IMR-90 (cell line): ENCODE results near the gene MAN1C1. TPM values are rescaled to one million over a fixed set of nuclear protein-coding genes. Genes with fewer than 3 reads are reported as not detected.

Experiments
- ATAC-seq: fragments of 200-7000 bp; cut with Tn5 transposase; 2 replicates; pipeline ENCODE4 v1.9.1; 2020; ENCODE audit warnings: low read depth, mild to moderate bottlenecking, moderate library complexity
- BruUV-seq: library from RNA; stranded (reverse); fragments of 400-500 nt; replicated peaks from 2 replicates; lab custom pipeline; 2021; lab: Mats Ljungman, UMichigan
- CTCF ChIA-PET: fragments of 300-600 bp; formaldehyde crosslinking; extraction: SDS; loops from one replicate; lab custom pipeline; 2021; ENCODE audit warnings: antibody characterized with exemption; lab: Yijun Ruan, JAX
- POLR2A ChIA-PET: fragments of 300-600 bp; sonication (Branson Sonifier 250); formaldehyde crosslinking; loops from one replicate; lab custom pipeline; 2022; ENCODE audit warnings: antibody characterized with exemption; ENCODE audit not compliant: unreplicated experiment; lab: Charles Lee
- DNase-seq: peaks from one replicate; pipeline ENCODE4 v3.0.0; 2013
- H2AFZ ChIP-seq: replicated peaks from 2 replicates; pipeline ENCODE3; 2013; ENCODE audit warnings: low read length, mild to moderate bottlenecking; ENCODE audit not compliant: poor library complexity
- H2AK5ac ChIP-seq: 2 replicates; pipeline ENCODE4 v1.6.1; 2013; ENCODE audit warnings: low read depth, low read length, inconsistent platforms
- H2AK9ac ChIP-seq: replicated peaks from 2 replicates; pipeline ENCODE3; 2013; ENCODE audit warnings: mild to moderate bottlenecking, low read depth, low read length, moderate library complexity; ENCODE audit not compliant: poor library complexity
- H2BK120ac ChIP-seq: 2 replicates; pipeline ENCODE4 v1.6.1; 2013; ENCODE audit warnings: low read depth, low read length, inconsistent platforms
- H2BK15ac ChIP-seq: 3 replicates; pipeline ENCODE4 v1.6.1; 2013; ENCODE audit warnings: low read depth, low read length, inconsistent platforms
- H2BK20ac ChIP-seq: 2 replicates; pipeline ENCODE4 v1.6.1; 2013; ENCODE audit warnings: low read depth, mild to moderate bottlenecking, inconsistent platforms, low read length, moderate library complexity
- H2BK5ac ChIP-seq: 2 replicates; pipeline ENCODE4 v1.6.1; 2013; ENCODE audit warnings: mild to moderate bottlenecking, low read depth, low read length, inconsistent platforms; ENCODE audit not compliant: poor library complexity, severe bottlenecking
- H3K14ac ChIP-seq: replicated peaks from 2 replicates; pipeline ENCODE4 v1.6.1; 2013; ENCODE audit warnings: low read depth, low read length, inconsistent platforms
- H3K18ac ChIP-seq: 2 replicates; pipeline ENCODE4 v1.6.1; 2013; ENCODE audit warnings: low read depth, low read length, control low read depth
- H3K23ac ChIP-seq: 2 replicates; pipeline ENCODE4 v1.6.1; 2013; ENCODE audit warnings: low read depth, low read length, inconsistent platforms
- H3K27ac ChIP-seq: 2 replicates; pipeline ENCODE4 v1.5.1; 2013; ENCODE audit warnings: mild to moderate bottlenecking, control low read depth, low read length; ENCODE audit not compliant: insufficient read depth
- H3K27me3 ChIP-seq: 2 replicates; pipeline ENCODE4 v1.6.1; 2013; ENCODE audit warnings: low read length; ENCODE audit not compliant: control insufficient read depth, insufficient read depth
- H3K36me3 ChIP-seq: 2 replicates; pipeline ENCODE4 v1.6.1; 2013; ENCODE audit warnings: low read length, mixed read lengths; ENCODE audit not compliant: control insufficient read depth, insufficient read depth
- H3K4ac ChIP-seq: 2 replicates; pipeline ENCODE4 v1.6.1; 2013; ENCODE audit warnings: low read depth, low read length, inconsistent platforms
- H3K4me1 ChIP-seq: 2 replicates; pipeline ENCODE4 v1.6.1; 2013; ENCODE audit warnings: low read length, mixed read lengths; ENCODE audit not compliant: control insufficient read depth, insufficient read depth
- H3K4me2 ChIP-seq: 2 replicates; pipeline ENCODE4 v1.6.1; 2013; ENCODE audit warnings: low read depth, mild to moderate bottlenecking, control low read depth, low read length, moderate library complexity
- H3K4me3 ChIP-seq: 2 replicates; pipeline ENCODE4 v1.5.1; 2013; ENCODE audit warnings: low read depth, mild to moderate bottlenecking, control low read depth, low read length, moderate library complexity; ENCODE audit not compliant: insufficient read depth
- H3K56ac ChIP-seq: 2 replicates; pipeline ENCODE4 v1.6.1; 2013; ENCODE audit warnings: low read length, inconsistent platforms; ENCODE audit not compliant: insufficient read depth; ENCODE audit errors: extremely low read depth
- H3K79me1 ChIP-seq, 2 experiments: 2 replicates each; pipeline ENCODE4 v1.6.1; 2013; ENCODE audit warnings: low read length in 2 of 2, inconsistent platforms in 1 of 2, low read depth in 1 of 2
- H3K9ac ChIP-seq: 2 replicates; pipeline ENCODE4 v1.6.1; 2013; ENCODE audit warnings: low read depth, low read length, control low read depth
- H3K9me1 ChIP-seq: 2 replicates; pipeline ENCODE4 v1.6.1; 2013; ENCODE audit warnings: low read length, inconsistent platforms; ENCODE audit not compliant: insufficient read depth
- H3K9me3 ChIP-seq: 2 replicates; pipeline ENCODE4 v1.6.1; 2013; ENCODE audit warnings: low read length; ENCODE audit not compliant: control insufficient read depth, insufficient read depth
- H4K20me1 ChIP-seq: 2 replicates; pipeline ENCODE4 v1.6.1; 2013; ENCODE audit warnings: low read length, inconsistent platforms; ENCODE audit not compliant: insufficient read depth
- H4K5ac ChIP-seq: 2 replicates; pipeline ENCODE4 v1.6.1; 2013; ENCODE audit warnings: mild to moderate bottlenecking, low read depth, low read length, control low read depth
- H4K8ac ChIP-seq, 2 experiments: 2 replicates each; pipeline ENCODE4 v1.6.1; 2013; ENCODE audit warnings: low read depth in 2 of 2, low read length in 2 of 2, control low read depth in 1 of 2, inconsistent platforms in 1 of 2
- H4K91ac ChIP-seq: 2 replicates; pipeline ENCODE4 v1.6.1; 2013; ENCODE audit warnings: low read depth, low read length, inconsistent platforms; ENCODE audit not compliant: insufficient read depth
- CHD1 ChIP-seq: IDR thresholded peaks from 2 replicates; pipeline ENCODE4 v1.6.1; 2012; ENCODE audit warnings: low read depth, low read length, improper control_type of control experiment
- MAZ ChIP-seq: IDR thresholded peaks from 2 replicates; pipeline ENCODE4 v1.6.1; 2012; ENCODE audit warnings: low read depth, mild to moderate bottlenecking, low read length, improper control_type of control experiment, moderate library complexity, borderline replicate concordance
- MXI1 ChIP-seq: IDR thresholded peaks from 2 replicates; pipeline ENCODE4 v1.6.1; 2012; ENCODE audit warnings: low read depth, mild to moderate bottlenecking, low read length, moderate library complexity, borderline replicate concordance
- NFE2L2 ChIP-seq: fragments of 150-350 bp; IDR thresholded peaks from 2 replicates; pipeline ENCODE4 v1.6.1; 2016; ENCODE audit warnings: low read depth, mild to moderate bottlenecking, low read length
- RAD21 ChIP-seq: IDR thresholded peaks from 2 replicates; pipeline ENCODE4 v1.6.1; 2012; ENCODE audit warnings: low read length, improper control_type of control experiment
- RCOR1 ChIP-seq: IDR thresholded peaks from 2 replicates; pipeline ENCODE4 v1.6.1; 2012; ENCODE audit warnings: mild to moderate bottlenecking, low read length, improper control_type of control experiment; ENCODE audit not compliant: insufficient replicate concordance
- RFX5 ChIP-seq: IDR thresholded peaks from 2 replicates; pipeline ENCODE4 v1.8.0; 2012; ENCODE audit warnings: low read depth, mild to moderate bottlenecking, low read length, moderate library complexity
- SMC3 ChIP-seq: fragments of 150-350 bp; IDR thresholded peaks from 2 replicates; pipeline ENCODE4 v1.6.1; 2016; ENCODE audit warnings: low read depth, mild to moderate bottlenecking, antibody characterized with exemption, low read length, moderate library complexity
- WGBS, 2 experiments: methylation state at CpG; one replicate each; pipeline versions ENCODE4 v1.1.5 to v1.1.7; 2013; ENCODE audit warnings: missing lambda C conversion rate in 2 of 2; ENCODE audit not compliant: insufficient read length in 1 of 2; ENCODE audit errors: extremely low coverage in 2 of 2; 5-methylcytosine and 5-hydroxymethylcytosine counted together
- dilution Hi-C: fragments of 300-500 bp; cut with HindIII; formaldehyde crosslinking; loops from one replicate; pipeline ENCODE4 v1.14.3; 2018; ENCODE audit warnings: low sequenced_read_pairs; ENCODE audit not compliant: unreplicated experiment
- in situ Hi-C: fragments of 300-500 bp; cut with MboI; formaldehyde crosslinking; loops from 3 replicates; pipeline ENCODE4 v1.14.3; 2019; ENCODE audit warnings: low sequenced_read_pairs, inconsistent platforms, mixed read lengths
- intact Hi-C: fragments of 100-400 bp; cut with micrococcal nuclease; formaldehyde crosslinking; loops from 2 replicates; pipeline ENCODE4 v1.10.0; 2022
- polyA plus RNA-seq, 3 experiments: library from polyadenylated mRNA; depleted of rRNA; stranded (reverse); fragments of >200 nt; gene quantifications; 2 replicates each; pipeline ENCODE4 v1.2.3, GENCODE V29; 2012; ENCODE audit warnings: low replicate concordance in 1 of 3
- total RNA-seq: library from RNA; depleted of rRNA; stranded (reverse); fragments of >200 nt; gene quantifications from 2 replicates; pipeline ENCODE4 v1.2.3, GENCODE V29; 2012
- TF ChIP-seq, protein P1 (sequence below): fragments of 150-350 bp; IDR thresholded peaks from 2 replicates; pipeline ENCODE4 v1.6.1; 2016; ENCODE audit warnings: low read depth, mild to moderate bottlenecking, low read length, moderate library complexity, borderline replicate concordance

The MAN1C1 gene
- total and polyA plus RNA-seq, 2 of the 4 experiments (the other 2 are of a cell fraction) = 3.2 to 11.3 TPM

DNA sequence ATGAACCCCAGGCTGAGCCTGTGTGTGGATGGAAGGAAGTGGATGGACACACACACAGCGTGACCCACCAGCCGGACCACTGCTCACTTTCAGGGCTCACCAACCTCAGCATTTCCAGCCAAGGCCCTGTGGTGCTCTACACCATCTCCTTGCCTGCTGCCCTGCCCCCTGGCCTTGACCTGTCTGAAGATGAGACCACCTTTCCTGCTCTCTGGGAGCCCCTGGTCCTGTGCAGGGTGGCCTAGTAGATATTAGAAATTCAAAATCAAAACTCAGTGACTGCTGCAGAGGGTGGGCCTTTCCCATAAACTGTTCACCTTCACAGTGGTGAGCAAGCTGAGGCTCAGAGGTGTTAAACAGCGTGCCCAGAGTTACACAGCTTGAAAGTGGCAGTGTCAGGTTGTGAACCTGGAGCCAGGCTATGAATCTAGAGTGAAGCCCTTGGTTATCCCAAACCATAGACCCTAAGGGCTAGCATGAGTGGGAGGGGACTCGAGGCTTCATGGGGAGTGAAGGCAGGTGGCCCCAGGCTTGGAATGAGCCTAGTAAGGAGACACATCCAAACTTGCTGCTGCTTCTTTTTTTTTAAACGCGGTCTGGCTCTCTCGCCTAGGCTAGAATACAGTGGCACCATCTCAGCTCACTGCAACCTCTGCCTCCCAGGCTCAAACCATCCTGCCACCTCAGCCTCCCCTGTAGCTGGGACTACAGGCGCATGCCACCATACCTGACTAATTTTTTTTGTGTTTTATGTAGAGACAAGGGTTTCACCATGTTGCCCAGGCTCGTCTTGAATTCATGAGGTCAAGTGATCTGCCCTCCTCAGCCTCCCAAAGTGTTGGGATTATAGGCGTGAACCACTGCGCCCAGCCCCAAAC lies 41.5 kb downstream of the MAN1C1 start:
- no peak overlapping the region for H2BK15ac ChIP-seq
- intact Hi-C loops (no loop called here), dilution Hi-C loops (no loop called here), in situ Hi-C loops (no loop called here)
- no peaks in the 10 kb centered on the region for H3K79me1 ChIP-seq
- H3K14ac ChIP-seq = no peak overlapping the region
- no peak overlapping the region for H2AFZ ChIP-seq
- no peak overlapping the region for H3K27ac ChIP-seq
- H4K91ac ChIP-seq = no peak overlapping the region
- no peak overlapping the region for H3K4me2 ChIP-seq
- H4K5ac ChIP-seq = no peak overlapping the region
- no peak overlapping the region for H3K56ac ChIP-seq
- H2BK120ac ChIP-seq = no peak overlapping the region
- no peak overlapping the region for H3K4me3 ChIP-seq
- H3K9me3 ChIP-seq = no peaks in the 10 kb centered on the region
- H4K8ac ChIP-seq = no peak overlapping the region
- H2AK9ac ChIP-seq = no peak overlapping the region
- no peak overlapping the region for H2BK20ac ChIP-seq
- H3K4me1 ChIP-seq = peaks cover 5% of the 10 kb centered on the region; the same call in 1 of the 2 replicates
- H2BK5ac ChIP-seq = no peak overlapping the region
- no peak for TF ChIP-seq RFX5
- no peak for TF ChIP-seq SMC3
- no peak for TF ChIP-seq MXI1
- no peak for TF ChIP-seq RAD21
- TF ChIP-seq RCOR1 = no peak
- TF ChIP-seq, protein P1, sequence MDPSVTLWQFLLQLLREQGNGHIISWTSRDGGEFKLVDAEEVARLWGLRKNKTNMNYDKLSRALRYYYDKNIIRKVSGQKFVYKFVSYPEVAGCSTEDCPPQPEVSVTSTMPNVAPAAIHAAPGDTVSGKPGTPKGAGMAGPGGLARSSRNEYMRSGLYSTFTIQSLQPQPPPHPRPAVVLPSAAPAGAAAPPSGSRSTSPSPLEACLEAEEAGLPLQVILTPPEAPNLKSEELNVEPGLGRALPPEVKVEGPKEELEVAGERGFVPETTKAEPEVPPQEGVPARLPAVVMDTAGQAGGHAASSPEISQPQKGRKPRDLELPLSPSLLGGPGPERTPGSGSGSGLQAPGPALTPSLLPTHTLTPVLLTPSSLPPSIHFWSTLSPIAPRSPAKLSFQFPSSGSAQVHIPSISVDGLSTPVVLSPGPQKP = no peak
- TF ChIP-seq MAZ = no peak
- no peak for TF ChIP-seq NFE2L2
- TF ChIP-seq CHD1 = no peak
- WGBS, 2 experiments = 70% methylated on average over 2 of the region's 11 CpGs; no CpG with 5 or more reads in 1 of the 2 experiments
- H3K18ac ChIP-seq = no peak overlapping the region
- peaks cover 4% of the 10 kb centered on the region; the same call in 1 of the 2 replicates for H3K9me1 ChIP-seq
- DNase-seq = no peak
- H3K27me3 ChIP-seq = no peaks in the 10 kb centered on the region
- no peaks in the 10 kb centered on the region; the same call in 1 of the 2 replicates for H3K36me3 ChIP-seq
- ATAC-seq = no peak
- no peak overlapping the region for H3K23ac ChIP-seq
- ChIA-PET CTCF (interaction anchor here (1.5 kb wide), 1 partner anchor 11 kb away, joined by 4 read pairs; no protein-coding TSS in a partner anchor), POLR2A (no interaction called here)
- H3K4ac ChIP-seq = no peak overlapping the region; the same call in 1 of the 2 replicates
- no TSS peak for BruUV-seq
- no peaks in the 10 kb centered on the region for H4K20me1 ChIP-seq
- no peak overlapping the region for H2AK5ac ChIP-seq
- no peak overlapping the region for H3K9ac ChIP-seq
